Nephron (organoid): Measurements from ENCODE around the gene PLPP7.

Experiments
- H3K27ac Mint-ChIP-seq, 3 experiments: 2 replicates each; pipeline ENCODE4 v1.8.0; 2020; ENCODE audit warnings: mixed read lengths in 3 of 3, mild to moderate bottlenecking in 2 of 3, moderate library complexity in 1 of 3
- H3K27me3 Mint-ChIP-seq: 2 replicates; pipeline ENCODE4 v1.8.0; 2021; ENCODE audit warnings: low read depth, mild to moderate bottlenecking, moderate library complexity, mixed read lengths
- H3K36me3 Mint-ChIP-seq: 2 replicates; pipeline ENCODE4 v1.8.0; 2020; ENCODE audit warnings: low read depth, mixed read lengths
- H3K4me1 Mint-ChIP-seq: 2 replicates; pipeline ENCODE4 v1.8.0; 2020; ENCODE audit warnings: mixed read lengths
- H3K4me3 Mint-ChIP-seq, 3 experiments: 2 replicates each; pipeline ENCODE4 v1.8.0; 2020; ENCODE audit warnings: mild to moderate bottlenecking in 3 of 3, mixed read lengths in 3 of 3, moderate library complexity in 2 of 3
- H3K9me3 Mint-ChIP-seq: 2 replicates; pipeline ENCODE4 v1.8.0; 2020; ENCODE audit warnings: mixed read lengths
- CTCF ChIP-seq, 3 experiments: fragments of 200-600 bp; sonication (generic); IDR thresholded peaks; one replicate each; pipeline ENCODE4 v1.5.0; 2021; ENCODE audit warnings: antibody characterized with exemption in 3 of 3; ENCODE audit not compliant: unreplicated experiment in 3 of 3

PLPP7 gene

GRCh38 chr9:131291795-131292315 is 2.3 kb downstream of the PLPP7 start:
- Mint-ChIP-seq H3K27ac (no peak overlapping the region), H3K4me3 (peak overlapping the region in 1 of 3 experiments; percentile 60), H3K36me3 (no peaks in the 10 kb centered on the region), H3K4me1 (peaks cover 37% of the 10 kb centered on the region), H3K27me3 (no peaks in the 10 kb centered on the region), H3K9me3 (no peaks in the 10 kb centered on the region)
- no peak for TF ChIP-seq CTCF (IDR thresholded peaks at IDR 0.05; ENCODE audit: unreplicated experiment in 3 of 3)

GRCh38 chr9:131292937-131293336 is 3.4 kb downstream of the PLPP7 start:
- no peak overlapping the region for H3K4me3 Mint-ChIP-seq
- no peaks in the 10 kb centered on the region for H3K9me3 Mint-ChIP-seq
- TF ChIP-seq CTCF (IDR thresholded peaks at IDR 0.05; ENCODE audit: unreplicated experiment in 3 of 3) = no peak
- peaks cover 35% of the 10 kb centered on the region for H3K4me1 Mint-ChIP-seq
- H3K27me3 Mint-ChIP-seq = no peaks in the 10 kb centered on the region
- H3K27ac Mint-ChIP-seq = no peak overlapping the region
- no peaks in the 10 kb centered on the region for H3K36me3 Mint-ChIP-seq

GRCh38 chr9:131296460-131296859 is 6.9 kb downstream of the PLPP7 start:
- no peaks in the 10 kb centered on the region for H3K36me3 Mint-ChIP-seq
- no peaks in the 10 kb centered on the region for H3K27me3 Mint-ChIP-seq
- no peak for TF ChIP-seq CTCF (IDR thresholded peaks at IDR 0.05; ENCODE audit: unreplicated experiment in 3 of 3)
- no peaks in the 10 kb centered on the region for H3K9me3 Mint-ChIP-seq
- H3K4me3 Mint-ChIP-seq = no peak overlapping the region
- peaks cover 26% of the 10 kb centered on the region for H3K4me1 Mint-ChIP-seq
- H3K27ac Mint-ChIP-seq = no peak overlapping the region

GRCh38 chr9:131296906-131297500 is 7.5 kb downstream of the PLPP7 start:
- Mint-ChIP-seq H3K4me1 (peaks cover 26% of the 10 kb centered on the region), H3K9me3 (no peaks in the 10 kb centered on the region), H3K4me3 (no peak overlapping the region), H3K36me3 (no peaks in the 10 kb centered on the region), H3K27ac (no peak overlapping the region), H3K27me3 (no peaks in the 10 kb centered on the region)
- TF ChIP-seq CTCF (IDR thresholded peaks at IDR 0.05; ENCODE audit: unreplicated experiment in 3 of 3) = no peak

GRCh38 chr9:131297903-131298302 is 8.4 kb downstream of the PLPP7 start:
- no peaks in the 10 kb centered on the region for H3K36me3 Mint-ChIP-seq
- H3K4me3 Mint-ChIP-seq = no peak overlapping the region
- peak overlapping the region in 1 of 3 experiments; percentile 10 for H3K27ac Mint-ChIP-seq
- no peak for TF ChIP-seq CTCF (IDR thresholded peaks at IDR 0.05; ENCODE audit: unreplicated experiment in 3 of 3)
- peaks cover 21% of the 10 kb centered on the region for H3K4me1 Mint-ChIP-seq
- H3K27me3 Mint-ChIP-seq = no peaks in the 10 kb centered on the region
- H3K9me3 Mint-ChIP-seq = no peaks in the 10 kb centered on the region

- TF ChIP-seq CTCF (IDR thresholded peaks at IDR 0.05; ENCODE audit: unreplicated experiment in 3 of 3) = no peak
- peaks cover 21% of the 10 kb centered on the region for H3K4me1 Mint-ChIP-seq
- H3K36me3 Mint-ChIP-seq = no peaks in the 10 kb centered on the region
- H3K4me3 Mint-ChIP-seq = no peak overlapping the region
- no peaks in the 10 kb centered on the region for H3K27me3 Mint-ChIP-seq
- no peaks in the 10 kb centered on the region for H3K9me3 Mint-ChIP-seq
- peak overlapping the region in 1 of 3 experiments; percentile 10 for H3K27ac Mint-ChIP-seq
Measured at GRCh38 chr9:131298341-131298740, 8.8 kb downstream of the PLPP7 start.
